Central memory CD8-positive, alpha-beta T cell (primary cell): ENCODE results near the gene TBC1D13.
"Not testable (repeated sequence)": the region's sequence is repeated elsewhere in the genome, so short reads cannot be mapped to it uniquely, and the experiment has no call there.

Source experiments
- ATAC-seq: fragments of 150-1000 bp; cut with Tn5 transposase; replicated peaks from 2 replicates; pipeline ENCODE4 v1.10.0; 2022; ENCODE audit warnings: mild to moderate bottlenecking, moderate FRiP score, moderate number of reproducible peaks; ENCODE audit not compliant: poor library complexity, severe bottlenecking; ENCODE audit errors: extremely low read depth
- DNase-seq, 2 donors: peaks; one replicate each; pipeline ENCODE4 v3.0.0; 2021; ENCODE audit warnings: low spot score in 2 of 2
- H3K27ac Mint-ChIP-seq: one replicate; pipeline ENCODE4 v1.8.0; 2022; ENCODE audit warnings: low read depth, mild to moderate bottlenecking, moderate library complexity, mixed read lengths
- H3K27me3 Mint-ChIP-seq: one replicate; pipeline ENCODE4 v1.8.0; 2022; ENCODE audit warnings: mixed read lengths
- H3K36me3 Mint-ChIP-seq: one replicate; pipeline ENCODE4 v1.8.0; 2022; ENCODE audit warnings: mild to moderate bottlenecking, moderate library complexity, mixed read lengths; ENCODE audit not compliant: insufficient read depth
- H3K4me1 Mint-ChIP-seq: one replicate; pipeline ENCODE4 v1.8.0; 2022; ENCODE audit warnings: mixed read lengths
- H3K4me3 Mint-ChIP-seq: one replicate; pipeline ENCODE4 v1.8.0; 2022; ENCODE audit warnings: mild to moderate bottlenecking, moderate library complexity, mixed read lengths
- H3K9me3 Mint-ChIP-seq: one replicate; pipeline ENCODE4 v1.8.0; 2022; ENCODE audit warnings: mixed read lengths

Gene TBC1D13

GRCh38 chr9:128847803-128848202, 60.8 kb downstream of the TBC1D13 start:
- no peaks in the 10 kb centered on the region for H3K4me1 Mint-ChIP-seq
- DNase-seq (no peak), ATAC-seq (no peak)
- no peaks in the 10 kb centered on the region for H3K27me3 Mint-ChIP-seq
- H3K9me3 Mint-ChIP-seq = peaks cover 6% of the 10 kb centered on the region
- peaks cover 8% of the 10 kb centered on the region for H3K36me3 Mint-ChIP-seq
- no peak overlapping the region for H3K4me3 Mint-ChIP-seq
- H3K27ac Mint-ChIP-seq = no peak overlapping the region

- not testable (repeated sequence) for H3K36me3 Mint-ChIP-seq, H3K4me3 Mint-ChIP-seq, H3K27me3 Mint-ChIP-seq, H3K9me3 Mint-ChIP-seq, ATAC-seq, H3K27ac Mint-ChIP-seq, DNase-seq, H3K4me1 Mint-ChIP-seq
Measured at GRCh38 chr9:128851024-128851423, 64.0 kb downstream of the TBC1D13 start.

- not testable (repeated sequence) for H3K4me3 Mint-ChIP-seq, H3K27me3 Mint-ChIP-seq, H3K4me1 Mint-ChIP-seq, ATAC-seq, H3K27ac Mint-ChIP-seq, H3K36me3 Mint-ChIP-seq, H3K9me3 Mint-ChIP-seq, DNase-seq
Measured at GRCh38 chr9:128851779-128852600, 64.9 kb downstream of the TBC1D13 start.

- H3K27ac Mint-ChIP-seq, H3K36me3 Mint-ChIP-seq, H3K4me3 Mint-ChIP-seq, DNase-seq, ATAC-seq, H3K9me3 Mint-ChIP-seq, H3K27me3 Mint-ChIP-seq, H3K4me1 Mint-ChIP-seq: not testable (repeated sequence)
Measured at GRCh38 chr9:128852646-128853045, 65.6 kb downstream of the TBC1D13 start.

GRCh38 chr9:128854454-128854853, 67.4 kb downstream of the TBC1D13 start:
- not testable (repeated sequence) for DNase-seq, H3K27me3 Mint-ChIP-seq, H3K27ac Mint-ChIP-seq, H3K36me3 Mint-ChIP-seq, H3K9me3 Mint-ChIP-seq, ATAC-seq, H3K4me3 Mint-ChIP-seq, H3K4me1 Mint-ChIP-seq

- not testable (repeated sequence) for H3K4me1 Mint-ChIP-seq, H3K27me3 Mint-ChIP-seq, DNase-seq, ATAC-seq, H3K9me3 Mint-ChIP-seq, H3K4me3 Mint-ChIP-seq, H3K27ac Mint-ChIP-seq
- H3K36me3 Mint-ChIP-seq = peaks cover 11% of the 10 kb centered on the region
Measured at GRCh38 chr9:128858476-128858875, 71.4 kb downstream of the TBC1D13 start.
